Bronchial epithelial cell (primary cell): Measurements from ENCODE around the gene HTT. TPM values are rescaled to one million over a fixed set of nuclear protein-coding genes. Genes with fewer than 3 reads are reported as not detected.

Source experiments
- DNase-seq: peaks from one replicate; pipeline ENCODE4 v3.0.0-alpha.2; 2010; ENCODE audit warnings: low read depth
- FAIRE-seq: peaks from 2 replicates; lab custom pipeline; 2011; peaks lifted over from hg19 to GRCh38; lab: Jason Lieb, UNC
- H3K27me3 ChIP-seq: 2 replicates; pipeline ENCODE4 v1.5.1; 2011; ENCODE audit warnings: low read length; ENCODE audit not compliant: control insufficient read depth, insufficient read depth
- H3K36me3 ChIP-seq: 2 replicates; pipeline ENCODE4 v1.5.1; 2011; ENCODE audit warnings: low read length; ENCODE audit not compliant: control insufficient read depth, insufficient read depth
- H3K4me3 ChIP-seq: 2 replicates; pipeline ENCODE4 v1.5.1; 2011; ENCODE audit warnings: mild to moderate bottlenecking, low read depth, low read length, control low read depth
- CTCF ChIP-seq: IDR thresholded peaks from 2 replicates; pipeline ENCODE4 v1.5.1; 2011; ENCODE audit warnings: mild to moderate bottlenecking, moderate library complexity, low read length, control low read depth, inconsistent platforms; ENCODE audit not compliant: insufficient read depth, severe bottlenecking
- total RNA-seq: library from RNA; depleted of rRNA; stranded (reverse); fragments of >200 nt; gene quantifications from 2 replicates; pipeline ENCODE4 v1.2.1, GENCODE V29; 2014

HTT gene
- total RNA-seq, 1 donor from 2014 or later = 24.0 TPM

- no peaks in the 10 kb centered on the region for H3K27me3 ChIP-seq
- H3K36me3 ChIP-seq = no peaks in the 10 kb centered on the region
- FAIRE-seq (no peak), DNase-seq (no peak)
- no peak for TF ChIP-seq CTCF
- H3K4me3 ChIP-seq = no peak overlapping the region
Measured at GRCh38 chr4:3246458-3247398, 172.2 kb downstream of the HTT start.

GRCh38 chr4:3247399-3248177 lies 173.1 kb downstream of the HTT start:
- DNase-seq (no peak), FAIRE-seq (no peak)
- no peaks in the 10 kb centered on the region for H3K36me3 ChIP-seq
- no peaks in the 10 kb centered on the region for H3K27me3 ChIP-seq
- no peak overlapping the region for H3K4me3 ChIP-seq
- no peak for TF ChIP-seq CTCF

- no peak for TF ChIP-seq CTCF
- Histone ChIP-seq H3K4me3 (no peak overlapping the region), H3K36me3 (no peaks in the 10 kb centered on the region), H3K27me3 (no peaks in the 10 kb centered on the region)
- DNase-seq = no peak
- FAIRE-seq = no peak
Measured at GRCh38 chr4:3248178-3248480, 173.6 kb downstream of the HTT start.

- H3K27me3 ChIP-seq = no peaks in the 10 kb centered on the region
- H3K36me3 ChIP-seq = no peaks in the 10 kb centered on the region
- no peak within 1 kb of the TSS for H3K4me3 ChIP-seq
- TF ChIP-seq CTCF = no peak
- DNase-seq (no peak), FAIRE-seq (no peak)
Measured at GRCh38 chr4:3248811-3249661, 174.6 kb downstream of the HTT start, which contains the start of gene MSANTD1. Gene MSANTD1 (plus strand): TSS chr4:3249159. CDS start chr4:3249223, 64 bp downstream.

GRCh38 chr4:3249711-3250437 lies 175.4 kb downstream of the HTT start:
- no peak for TF ChIP-seq CTCF
- no peaks in the 10 kb centered on the region for H3K27me3 ChIP-seq
- DNase-seq = no peak
- no peak for FAIRE-seq
- no peaks in the 10 kb centered on the region for H3K36me3 ChIP-seq
- no peak overlapping the region for H3K4me3 ChIP-seq
